T-helper 1 cell treated with Interleukin-12 subunit alpha and Interleukin-12 subunit beta and Interleukin-4 antibody, amounts not matched to agents 30 μg/mL and 1 μg/mL, for 36 hours (primary cell): Measurements from ENCODE around the gene CEP170.
A peak's percentile ranks its signal among the peaks of the same experiment; 100 is the strongest.

Experiments
- H3K27ac Mint-ChIP-seq: one replicate; pipeline ENCODE4 v1.8.0; 2021; ENCODE audit warnings: mild to moderate bottlenecking, mixed read lengths
- H3K27me3 Mint-ChIP-seq: one replicate; pipeline ENCODE4 v1.8.0; 2021; ENCODE audit warnings: low read depth, mixed read lengths
- H3K36me3 Mint-ChIP-seq: one replicate; pipeline ENCODE4 v1.8.0; 2021; ENCODE audit warnings: low read depth, mixed read lengths
- H3K4me1 Mint-ChIP-seq: one replicate; pipeline ENCODE4 v1.8.0; 2021; ENCODE audit warnings: low read depth, mixed read lengths
- H3K4me3 Mint-ChIP-seq: one replicate; pipeline ENCODE4 v1.8.0; 2021; ENCODE audit warnings: mild to moderate bottlenecking, moderate library complexity, mixed read lengths
- H3K9me3 Mint-ChIP-seq: one replicate; pipeline ENCODE4 v1.8.0; 2021; ENCODE audit warnings: mixed read lengths

Gene CEP170

DNA sequence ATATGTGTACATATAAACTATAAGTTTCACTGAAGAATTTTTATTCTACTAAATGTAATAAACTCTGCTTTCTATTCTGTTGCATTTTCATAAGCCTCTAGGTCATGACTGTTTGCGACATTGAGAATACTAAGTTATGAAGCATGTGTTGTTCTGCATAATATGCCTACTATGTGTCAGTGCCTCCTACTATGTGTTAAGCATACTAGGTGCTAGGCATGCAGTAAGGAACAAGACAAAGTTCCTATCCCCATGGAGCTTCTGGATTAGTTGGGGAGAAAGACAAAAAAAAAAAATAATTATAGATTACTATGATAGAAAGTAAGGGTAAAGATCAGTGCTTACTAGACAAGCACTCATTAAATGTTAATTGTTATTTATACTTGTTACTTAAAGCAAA, 2.1 kb upstream of the CEP170 start:
- Mint-ChIP-seq H3K27me3 (no peaks in the 10 kb centered on the region), H3K36me3 (peaks cover 3% of the 10 kb centered on the region), H3K27ac (no peak overlapping the region), H3K4me1 (peaks cover 27% of the 10 kb centered on the region), H3K4me3 (no peak overlapping the region), H3K9me3 (no peaks in the 10 kb centered on the region)

DNA sequence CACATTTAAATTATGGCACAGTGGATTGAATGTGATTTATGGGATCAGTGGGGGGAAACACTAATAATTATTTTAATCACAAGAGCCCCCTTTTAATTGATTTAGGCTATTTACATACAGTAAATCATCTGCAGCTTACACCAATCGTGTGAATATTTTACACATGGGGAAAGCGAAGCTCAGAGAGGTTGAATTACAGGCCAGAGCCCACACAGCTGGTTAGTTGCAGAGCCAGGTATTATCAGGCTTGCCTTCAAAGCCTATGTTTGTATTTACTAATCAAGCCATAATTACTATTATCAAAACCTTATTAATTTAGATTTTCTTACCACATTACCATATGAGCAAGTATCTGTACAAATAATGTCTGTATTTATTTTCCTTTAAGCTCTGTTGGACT, 1.5 kb upstream of the CEP170 start:
- Mint-ChIP-seq H3K27ac (peak overlapping the region; percentile 100), H3K9me3 (no peaks in the 10 kb centered on the region), H3K4me1 (peaks cover 31% of the 10 kb centered on the region), H3K36me3 (peaks cover 3% of the 10 kb centered on the region), H3K27me3 (no peaks in the 10 kb centered on the region), H3K4me3 (peak overlapping the region; percentile 100)

DNA sequence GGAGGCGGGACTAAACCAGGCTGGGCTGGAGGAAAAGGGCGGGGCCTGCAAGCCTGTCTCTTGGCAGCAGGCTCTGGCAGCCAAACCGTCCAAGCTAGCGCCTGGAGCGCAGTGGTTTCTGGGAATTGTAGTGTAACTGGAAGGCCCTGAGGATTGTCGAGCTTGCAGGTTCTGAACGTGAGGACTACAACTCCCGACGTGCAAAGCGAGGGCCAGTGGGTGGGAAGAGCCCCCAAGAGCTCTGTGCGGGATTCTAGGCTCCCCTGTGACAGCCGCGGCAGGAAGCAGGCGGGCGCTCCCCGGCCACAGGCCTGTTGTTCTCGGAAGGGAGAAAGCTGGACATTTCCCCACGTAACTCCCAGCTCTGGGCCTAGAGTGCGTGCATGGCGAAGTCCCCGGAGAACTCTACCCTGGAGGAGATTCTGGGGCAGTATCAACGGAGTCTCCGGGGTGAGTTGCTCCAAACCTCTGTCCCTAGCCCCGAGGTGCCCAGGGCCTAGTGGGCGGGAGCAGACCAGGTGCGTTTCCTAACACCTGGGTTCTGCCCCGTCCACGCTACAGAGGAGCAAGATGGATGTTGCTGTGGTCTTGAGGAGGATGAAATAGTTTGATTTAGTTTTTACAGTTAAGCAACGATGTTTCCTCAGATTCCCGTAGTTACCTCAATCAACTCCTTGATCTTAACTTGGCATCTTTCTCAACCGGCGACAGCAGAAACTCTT, 871 bp upstream of the CEP170 start, which contains the start of gene SDCCAG8:
Gene SDCCAG8, plus strand, starts transcription at position 251 of the 722 bp plus-strand sequence. Its CDS starts 133 bp downstream, at position 384.
- Mint-ChIP-seq H3K27me3 (no peaks in the 10 kb centered on the region), H3K36me3 (peaks cover 3% of the 10 kb centered on the region)

DNA sequence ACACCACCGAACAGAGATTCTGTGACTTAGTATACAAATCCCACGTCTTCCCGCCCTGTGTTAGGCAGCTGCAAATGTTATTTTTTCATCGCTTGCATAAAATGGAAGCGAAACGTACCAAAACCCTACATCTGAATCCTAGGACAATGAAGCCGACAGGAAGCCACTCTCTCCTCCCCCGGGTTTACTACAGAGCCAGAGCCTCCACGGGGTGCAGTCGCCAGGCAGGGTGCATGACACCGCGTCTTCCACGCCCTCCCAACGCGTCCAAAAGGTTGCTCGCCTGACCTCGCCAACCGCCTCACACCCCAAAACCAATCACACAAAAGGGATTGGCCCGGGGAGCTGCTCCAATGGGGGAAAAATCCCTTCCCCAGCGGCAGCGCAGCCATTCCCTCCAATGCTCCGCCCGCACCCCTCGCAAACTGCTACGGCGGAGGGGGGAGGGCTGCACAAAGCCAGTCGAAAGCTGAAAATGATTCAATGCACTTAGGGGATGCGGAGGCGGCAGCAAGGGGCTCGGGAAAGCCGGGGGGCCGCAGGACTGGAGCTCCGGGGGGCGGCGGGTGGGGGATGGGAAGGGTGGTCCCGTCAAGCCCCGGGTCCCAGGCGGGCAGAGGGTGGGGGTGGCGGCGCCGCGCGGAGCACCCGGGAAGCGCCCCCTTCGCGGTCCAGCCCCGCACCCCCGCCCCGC, 701 bp downstream of the CEP170 start:
- no peaks in the 10 kb centered on the region for H3K36me3 Mint-ChIP-seq
- no peaks in the 10 kb centered on the region for H3K9me3 Mint-ChIP-seq
- peak overlapping the region; percentile 97 for H3K27ac Mint-ChIP-seq
- H3K27me3 Mint-ChIP-seq = no peaks in the 10 kb centered on the region
- peak overlapping the region; percentile 88 for H3K4me3 Mint-ChIP-seq
- peaks cover 32% of the 10 kb centered on the region for H3K4me1 Mint-ChIP-seq

More for the DNA sequence above, 871 bp upstream of the CEP170 start, which contains the start of gene SDCCAG8:
- H3K9me3 Mint-ChIP-seq = no peaks in the 10 kb centered on the region
- H3K27ac Mint-ChIP-seq = peak within 1 kb of the TSS; percentile 100
- peak within 1 kb of the TSS; percentile 100 for H3K4me3 Mint-ChIP-seq
- peaks cover 30% of the 10 kb centered on the region for H3K4me1 Mint-ChIP-seq

DNA sequence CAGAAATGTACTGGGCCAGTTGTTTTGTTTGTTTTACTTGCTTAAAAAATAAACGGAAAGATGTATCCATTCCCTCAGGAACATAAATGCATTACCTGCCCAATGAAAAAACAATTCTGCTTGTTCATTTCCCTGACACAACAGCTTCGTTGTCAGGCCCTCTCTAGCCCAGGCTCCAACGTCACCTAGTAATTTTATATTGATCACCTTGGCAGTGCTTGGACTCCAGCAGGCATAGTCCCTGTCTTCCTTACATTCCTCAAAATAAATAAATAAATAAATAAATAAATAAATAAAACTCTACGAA, 1.2 kb downstream of the CEP170 start:
- no peaks in the 10 kb centered on the region for H3K36me3 Mint-ChIP-seq
- H3K9me3 Mint-ChIP-seq = no peaks in the 10 kb centered on the region
- H3K4me3 Mint-ChIP-seq = peak overlapping the region; percentile 88
- peaks cover 32% of the 10 kb centered on the region for H3K4me1 Mint-ChIP-seq
- no peaks in the 10 kb centered on the region for H3K27me3 Mint-ChIP-seq
- peak overlapping the region; percentile 81 for H3K27ac Mint-ChIP-seq

DNA sequence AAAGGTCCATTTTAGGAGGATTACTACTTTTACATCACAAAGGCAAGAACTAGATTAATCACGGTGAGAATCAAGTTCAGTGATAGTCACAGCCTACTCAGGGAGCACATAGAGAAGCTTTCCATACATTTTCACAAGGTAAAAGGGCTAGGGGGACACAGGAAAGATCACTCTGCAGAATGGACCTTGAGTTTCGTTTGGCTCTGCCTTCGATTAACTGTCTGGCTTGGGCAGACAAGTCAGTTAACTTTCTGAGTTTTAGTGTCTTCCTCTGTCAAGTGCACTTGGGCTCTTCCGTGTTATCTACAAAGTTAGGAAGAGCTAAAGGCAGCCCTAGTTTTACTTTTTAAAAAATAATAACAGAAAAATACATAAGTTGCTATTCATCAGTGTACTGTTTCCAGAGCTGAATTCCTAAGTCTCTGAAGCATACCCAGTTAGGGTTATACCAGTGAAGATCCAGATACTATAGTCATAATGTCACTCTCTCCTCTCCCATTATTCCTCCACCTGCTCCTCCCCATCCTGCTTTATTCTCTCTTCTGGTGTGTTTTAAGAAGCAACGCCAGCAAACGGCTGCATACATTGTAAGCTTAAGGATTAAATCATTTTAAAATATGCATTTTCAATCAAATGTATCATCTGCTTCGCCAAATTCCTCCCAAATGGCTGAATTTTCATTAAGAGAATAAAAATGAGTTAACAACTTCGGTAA, 1.7 kb downstream of the CEP170 start:
- H3K9me3 Mint-ChIP-seq = no peaks in the 10 kb centered on the region
- H3K27ac Mint-ChIP-seq = peak overlapping the region; percentile 81
- H3K36me3 Mint-ChIP-seq = no peaks in the 10 kb centered on the region
- H3K4me1 Mint-ChIP-seq = peaks cover 35% of the 10 kb centered on the region
- no peaks in the 10 kb centered on the region for H3K27me3 Mint-ChIP-seq
- H3K4me3 Mint-ChIP-seq = peak overlapping the region; percentile 88

DNA sequence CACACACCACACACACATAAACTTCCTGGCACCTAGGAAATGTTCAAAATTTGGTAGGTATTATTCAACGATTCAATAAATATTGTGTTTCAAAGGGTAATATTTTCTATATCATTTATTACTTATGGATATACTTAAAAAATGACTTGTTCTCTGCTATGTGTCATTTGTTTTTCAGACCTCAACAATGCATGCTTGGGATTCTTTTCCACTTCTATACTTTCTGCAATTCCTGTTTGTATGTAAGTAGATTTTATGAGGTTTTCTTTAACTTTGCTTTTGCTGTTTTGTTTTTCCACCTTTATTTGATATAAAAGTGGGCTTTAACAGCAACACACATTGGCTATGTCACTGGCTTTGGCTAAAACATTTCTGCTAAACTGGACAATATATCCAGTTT, 3.5 kb downstream of the CEP170 start:
- Mint-ChIP-seq H3K4me1 (peaks cover 34% of the 10 kb centered on the region), H3K4me3 (no peak overlapping the region), H3K27me3 (no peaks in the 10 kb centered on the region), H3K36me3 (no peaks in the 10 kb centered on the region), H3K9me3 (no peaks in the 10 kb centered on the region), H3K27ac (no peak overlapping the region)

DNA sequence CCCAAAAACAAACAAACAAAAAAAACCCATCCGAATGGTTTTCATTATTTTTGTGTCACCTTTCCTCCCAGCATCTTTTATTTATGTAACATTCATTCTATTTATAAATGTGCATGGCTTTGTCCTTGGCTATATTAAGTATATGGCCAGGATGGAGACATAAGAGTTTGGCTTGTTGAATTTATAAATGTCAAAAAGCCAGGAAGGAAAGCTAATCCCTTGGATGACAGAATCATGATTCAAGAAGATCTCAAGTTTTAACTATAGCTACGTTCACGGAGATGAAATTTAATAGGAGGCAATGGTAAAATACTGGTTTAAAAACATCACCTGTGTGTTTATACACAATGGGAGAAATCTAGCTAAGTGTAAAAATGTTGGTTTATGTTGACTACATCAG, 5.0 kb downstream of the CEP170 start:
- H3K27ac Mint-ChIP-seq = no peak overlapping the region
- H3K27me3 Mint-ChIP-seq = no peaks in the 10 kb centered on the region
- H3K9me3 Mint-ChIP-seq = no peaks in the 10 kb centered on the region
- H3K4me3 Mint-ChIP-seq = no peak overlapping the region
- H3K4me1 Mint-ChIP-seq = peaks cover 32% of the 10 kb centered on the region
- peaks cover 4% of the 10 kb centered on the region for H3K36me3 Mint-ChIP-seq

DNA sequence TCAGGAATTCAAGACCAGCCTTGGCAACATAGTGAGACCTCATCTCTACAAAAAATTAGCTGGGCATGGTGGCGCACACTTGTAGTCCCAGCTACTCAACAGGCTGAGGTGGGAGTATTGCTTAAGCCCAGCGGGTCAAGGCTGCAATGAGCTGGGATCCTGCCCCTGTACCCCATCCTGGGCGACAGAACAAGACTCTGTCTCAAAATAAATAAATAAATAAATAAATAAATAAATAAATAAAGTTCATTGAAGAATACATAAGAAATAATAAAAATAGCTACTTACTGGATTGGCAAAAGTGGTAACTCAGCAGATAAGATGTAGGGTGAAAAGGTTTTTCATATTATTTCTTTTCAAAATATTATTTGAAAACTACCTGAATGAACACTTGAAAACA, 5.9 kb downstream of the CEP170 start:
- no peak overlapping the region for H3K27ac Mint-ChIP-seq
- H3K9me3 Mint-ChIP-seq = no peaks in the 10 kb centered on the region
- H3K36me3 Mint-ChIP-seq = peaks cover 4% of the 10 kb centered on the region
- no peak overlapping the region for H3K4me3 Mint-ChIP-seq
- H3K27me3 Mint-ChIP-seq = no peaks in the 10 kb centered on the region
- H3K4me1 Mint-ChIP-seq = peaks cover 29% of the 10 kb centered on the region

DNA sequence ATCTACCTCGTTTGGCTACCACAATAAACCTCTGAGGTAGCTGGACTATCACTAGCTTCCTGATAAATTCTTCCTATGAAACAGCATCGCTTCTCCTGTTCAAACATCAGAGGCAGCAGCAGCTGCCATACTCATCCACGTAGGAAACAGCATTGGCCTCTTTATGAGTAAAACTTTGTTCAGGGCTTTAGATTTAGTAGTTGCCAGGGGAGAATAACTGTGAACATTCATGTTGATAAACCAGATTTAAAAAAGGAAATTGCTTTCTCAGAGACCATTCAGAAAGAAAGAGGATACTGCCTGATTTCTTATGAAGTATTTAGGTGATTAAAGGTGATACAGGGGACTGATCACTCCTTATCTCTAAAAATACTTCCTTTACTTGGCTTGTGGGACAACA, 7.2 kb downstream of the CEP170 start:
- Mint-ChIP-seq H3K27ac (no peak overlapping the region), H3K36me3 (peaks cover 7% of the 10 kb centered on the region), H3K4me3 (no peak overlapping the region), H3K27me3 (no peaks in the 10 kb centered on the region), H3K4me1 (peaks cover 17% of the 10 kb centered on the region), H3K9me3 (no peaks in the 10 kb centered on the region)

DNA sequence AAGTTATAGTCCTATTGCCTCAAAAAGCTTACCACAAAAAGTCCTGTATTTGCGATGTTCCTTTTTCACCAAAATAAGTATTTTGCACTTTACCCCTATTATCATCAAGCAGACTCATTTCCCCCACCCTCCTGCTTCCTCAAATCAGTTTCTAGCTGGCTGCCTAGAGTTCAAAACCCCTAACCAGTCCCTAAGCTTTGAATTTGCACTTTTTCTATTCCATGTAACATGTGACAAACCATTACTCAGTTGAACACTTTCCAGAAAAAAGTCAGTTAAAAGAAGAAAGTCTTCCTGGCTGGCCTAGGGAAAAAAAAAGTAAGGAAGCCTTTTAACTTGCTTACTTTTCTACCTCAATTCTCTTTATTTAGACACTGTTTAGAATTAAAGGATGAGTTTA, 8.2 kb downstream of the CEP170 start:
- H3K9me3 Mint-ChIP-seq = no peaks in the 10 kb centered on the region
- no peaks in the 10 kb centered on the region for H3K27me3 Mint-ChIP-seq
- no peak overlapping the region for H3K4me3 Mint-ChIP-seq
- no peak overlapping the region for H3K27ac Mint-ChIP-seq
- peaks cover 17% of the 10 kb centered on the region for H3K4me1 Mint-ChIP-seq
- peaks cover 8% of the 10 kb centered on the region for H3K36me3 Mint-ChIP-seq

DNA sequence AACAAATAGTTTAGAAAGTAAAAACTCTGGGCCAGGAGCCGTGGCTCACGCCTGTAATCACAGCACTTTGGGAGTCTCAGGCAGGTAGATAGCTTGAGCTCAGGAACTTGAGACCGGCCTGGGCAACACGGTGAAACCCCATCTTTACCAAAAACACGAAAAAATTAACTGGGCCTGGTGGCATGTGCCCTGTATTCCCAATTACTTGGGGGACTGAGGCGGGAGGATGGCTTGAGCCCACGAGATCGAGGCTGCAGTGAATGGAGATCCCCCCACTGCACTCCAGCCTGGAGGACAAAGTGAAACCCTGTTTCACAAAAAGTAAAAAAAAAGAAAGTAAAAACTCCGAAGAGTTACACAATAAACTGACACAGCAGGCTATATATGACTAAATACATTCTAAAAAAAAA, 10.6 kb downstream of the CEP170 start:
- Mint-ChIP-seq H3K4me3 (no peak overlapping the region), H3K36me3 (peaks cover 15% of the 10 kb centered on the region), H3K27me3 (no peaks in the 10 kb centered on the region), H3K27ac (no peak overlapping the region), H3K4me1 (peaks cover 6% of the 10 kb centered on the region), H3K9me3 (peaks cover 2% of the 10 kb centered on the region)

DNA sequence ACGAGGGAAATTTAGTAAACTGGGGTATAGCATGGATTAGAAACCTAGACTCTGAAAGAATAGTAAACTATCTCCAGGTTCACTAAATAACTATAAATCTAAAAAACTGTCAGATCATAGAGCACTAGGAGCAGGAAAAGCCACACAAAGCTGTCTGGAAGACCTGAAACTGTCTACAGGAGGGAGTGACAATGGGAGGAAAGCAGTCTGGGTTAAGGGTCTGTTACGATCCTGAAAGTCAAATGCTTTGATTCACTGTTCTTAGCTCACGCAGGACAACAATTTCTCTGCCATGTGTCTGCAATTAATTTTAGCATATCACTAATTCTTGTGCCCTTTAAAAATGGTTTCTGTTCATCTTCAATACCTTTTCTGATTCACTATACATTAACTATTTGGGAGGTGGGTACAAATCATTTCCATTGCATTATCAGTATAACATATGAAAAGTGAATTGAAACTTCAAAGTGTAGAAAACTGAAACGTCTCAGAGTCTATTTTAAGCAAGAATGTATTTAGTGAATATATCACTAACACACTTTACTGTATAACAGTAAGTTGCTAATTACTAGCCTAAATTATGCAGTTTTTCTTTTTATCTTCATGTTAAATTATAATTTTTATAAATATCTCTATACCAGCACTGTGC, 18.4 kb downstream of the CEP170 start:
- Mint-ChIP-seq H3K27ac (no peak overlapping the region), H3K27me3 (no peaks in the 10 kb centered on the region), H3K4me1 (peaks cover 2% of the 10 kb centered on the region), H3K9me3 (peaks cover 31% of the 10 kb centered on the region), H3K4me3 (no peak overlapping the region), H3K36me3 (peaks cover 39% of the 10 kb centered on the region)

DNA sequence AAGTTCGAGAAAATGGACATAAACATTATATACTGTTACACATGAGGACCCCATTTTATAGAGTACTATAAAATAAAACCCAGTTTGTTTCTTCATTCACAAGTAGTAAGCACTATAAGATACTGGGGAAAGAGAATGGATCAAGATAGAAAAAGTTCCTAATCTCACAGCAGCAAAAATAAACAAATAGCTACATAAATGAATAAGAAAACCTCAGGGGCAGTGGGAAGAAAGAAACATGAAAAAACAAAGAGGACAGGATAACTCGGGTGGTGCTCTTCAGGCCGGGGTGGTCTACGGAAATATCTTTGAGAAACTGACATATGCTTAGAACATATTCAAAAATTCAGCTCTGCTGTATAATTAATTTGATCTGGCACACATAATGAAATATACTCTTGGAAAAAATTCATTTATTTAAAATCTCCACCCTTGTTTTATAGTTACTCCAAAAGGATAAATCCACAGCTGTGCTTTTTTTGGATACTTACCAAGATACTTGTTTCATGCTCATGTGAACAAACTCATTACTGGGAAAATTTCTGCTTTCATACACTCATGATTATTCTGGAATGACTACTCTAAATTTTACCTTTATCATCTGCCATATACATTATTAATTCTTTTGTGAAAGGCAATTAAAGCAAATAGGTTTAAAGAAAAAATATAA, 20.0 kb downstream of the CEP170 start:
- Mint-ChIP-seq H3K4me3 (no peak overlapping the region), H3K4me1 (peaks cover 2% of the 10 kb centered on the region), H3K36me3 (peaks cover 49% of the 10 kb centered on the region), H3K9me3 (peaks cover 46% of the 10 kb centered on the region), H3K27me3 (no peaks in the 10 kb centered on the region), H3K27ac (no peak overlapping the region)
